ENCODE measurements around the gene CDS1.

CDS1 gene

DNA sequence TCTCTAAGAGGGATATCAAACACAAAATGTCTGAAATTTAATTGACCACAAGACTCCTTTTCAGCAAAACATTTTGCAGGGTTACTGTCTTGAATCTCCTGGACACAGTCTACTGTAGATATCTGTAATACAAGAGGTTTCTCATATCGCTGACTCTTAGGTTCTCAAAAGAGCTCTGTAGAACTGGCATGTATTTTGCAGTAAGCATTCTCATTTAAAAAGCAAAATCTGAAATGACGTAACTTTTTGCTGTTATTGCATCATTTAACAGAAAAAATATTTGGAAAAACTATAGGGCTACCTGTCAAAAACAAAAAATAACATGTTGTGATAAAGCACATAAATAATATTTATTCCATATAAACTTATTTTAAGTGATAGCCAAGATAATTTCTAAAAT is 114.2 kb downstream of the CDS1 start:
- DNase-seq (ENCODE audit: low spot score) = no peak
- in situ Hi-C loops (cut with MboI; ENCODE audit: low pct_unique_long_range_greater_than_20kb, low sequenced_read_pairs, unreplicated experiment) = no loop called here
- TF ChIP-seq, protein P1, sequence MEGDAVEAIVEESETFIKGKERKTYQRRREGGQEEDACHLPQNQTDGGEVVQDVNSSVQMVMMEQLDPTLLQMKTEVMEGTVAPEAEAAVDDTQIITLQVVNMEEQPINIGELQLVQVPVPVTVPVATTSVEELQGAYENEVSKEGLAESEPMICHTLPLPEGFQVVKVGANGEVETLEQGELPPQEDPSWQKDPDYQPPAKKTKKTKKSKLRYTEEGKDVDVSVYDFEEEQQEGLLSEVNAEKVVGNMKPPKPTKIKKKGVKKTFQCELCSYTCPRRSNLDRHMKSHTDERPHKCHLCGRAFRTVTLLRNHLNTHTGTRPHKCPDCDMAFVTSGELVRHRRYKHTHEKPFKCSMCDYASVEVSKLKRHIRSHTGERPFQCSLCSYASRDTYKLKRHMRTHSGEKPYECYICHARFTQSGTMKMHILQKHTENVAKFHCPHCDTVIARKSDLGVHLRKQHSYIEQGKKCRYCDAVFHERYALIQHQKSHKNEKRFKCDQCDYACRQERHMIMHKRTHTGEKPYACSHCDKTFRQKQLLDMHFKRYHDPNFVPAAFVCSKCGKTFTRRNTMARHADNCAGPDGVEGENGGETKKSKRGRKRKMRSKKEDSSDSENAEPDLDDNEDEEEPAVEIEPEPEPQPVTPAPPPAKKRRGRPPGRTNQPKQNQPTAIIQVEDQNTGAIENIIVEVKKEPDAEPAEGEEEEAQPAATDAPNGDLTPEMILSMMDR (IDR thresholded peaks at IDR 0.05; ENCODE audit: extremely low read depth, insufficient read depth, missing control alignments) = no peak

DNA sequence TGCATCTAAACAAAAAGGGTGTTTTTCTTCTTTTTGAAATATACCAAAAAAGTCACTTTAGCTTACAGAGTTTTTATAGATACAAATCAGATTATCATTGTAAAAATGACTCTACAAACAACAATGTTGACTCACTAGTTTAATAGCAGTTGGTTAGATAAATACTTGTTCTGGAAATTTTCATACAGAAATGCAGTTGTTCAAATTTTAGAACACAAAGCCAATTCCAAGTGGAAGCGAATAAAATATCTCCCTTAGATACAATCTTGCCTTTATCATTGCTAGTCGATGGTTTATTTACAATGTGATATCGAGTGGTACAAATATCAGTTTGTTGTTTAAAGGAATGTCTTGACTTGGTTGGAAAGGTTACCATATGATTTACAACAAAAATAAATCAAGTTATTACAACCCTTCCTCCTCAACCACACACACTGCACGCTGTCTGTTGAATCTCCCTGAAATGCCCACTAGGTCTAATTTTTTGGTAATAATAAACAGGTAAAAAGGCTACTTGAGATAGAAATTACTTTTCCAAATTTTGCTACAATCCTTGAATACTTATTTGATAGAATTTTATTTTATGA is 114.8 kb downstream of the CDS1 start:
- DNase-seq (ENCODE audit: low spot score) = no peak
- TF ChIP-seq, protein P1 (IDR thresholded peaks at IDR 0.05; ENCODE audit: extremely low read depth, insufficient read depth, missing control alignments) = no peak
- in situ Hi-C loops (cut with MboI; ENCODE audit: low pct_unique_long_range_greater_than_20kb, low sequenced_read_pairs, unreplicated experiment) = no loop called here

DNA sequence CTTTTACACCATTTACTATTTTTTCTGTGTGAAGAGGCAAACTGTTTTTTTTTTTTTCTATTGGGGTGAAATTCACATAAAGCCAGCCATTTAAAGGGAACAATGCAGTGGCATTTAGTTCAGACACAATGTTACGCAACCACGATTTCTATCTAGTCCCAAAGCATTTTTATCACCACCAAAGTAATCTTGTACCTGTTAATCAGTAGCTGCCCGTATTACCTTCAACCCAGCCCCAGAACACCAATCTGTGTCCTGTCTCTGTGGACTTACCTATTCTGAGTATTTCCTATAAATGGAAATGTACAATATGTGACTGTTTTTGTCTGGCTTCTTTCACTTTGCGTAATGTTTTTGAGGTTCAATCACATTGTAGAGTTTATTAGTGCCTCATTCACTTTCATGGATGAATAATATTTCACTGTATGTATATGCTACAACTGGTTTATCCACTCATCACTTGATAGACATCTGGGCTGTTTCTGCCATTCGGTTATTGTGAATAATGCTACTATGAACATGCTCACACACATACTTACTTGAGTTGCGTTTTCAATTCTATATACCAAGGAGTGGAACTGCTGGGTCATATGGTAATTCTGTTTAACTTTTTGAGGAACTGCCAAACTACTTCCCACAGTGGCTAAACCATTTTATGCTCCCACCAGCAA is 116.2 kb downstream of the CDS1 start:
- TF ChIP-seq, protein P1 (IDR thresholded peaks at IDR 0.05; ENCODE audit: extremely low read depth, insufficient read depth, missing control alignments) = no peak
- in situ Hi-C loops (cut with MboI; ENCODE audit: low pct_unique_long_range_greater_than_20kb, low sequenced_read_pairs, unreplicated experiment) = no loop called here
- DNase-seq (ENCODE audit: low spot score) = no peak

All from GM13977 (cell line).